ENCODE results near the gene GJC2.
"Not testable (repeated sequence)": the region's sequence is repeated elsewhere in the genome, so short reads cannot be mapped to it uniquely, and the experiment has no call there.

The GJC2 gene

GRCh38 chr1:228184152-228184551 is 34.4 kb downstream of the GJC2 start:
- no peak for DNase-seq (ENCODE audit: low read depth, low spot score)
- no peak overlapping the region for H3K4me3 ChIP-seq (ENCODE audit: low read depth, low read length)
- no peak for TF ChIP-seq CTCF (IDR thresholded peaks at IDR 0.05; ENCODE audit: insufficient read depth, low read length, missing control alignments)
- ChIA-PET POLR2A (no interaction called here), CTCF (no interaction called here)

GRCh38 chr1:228185641-228185965 is 35.9 kb downstream of the GJC2 start:
- TF ChIP-seq CTCF (IDR thresholded peaks at IDR 0.05; ENCODE audit: insufficient read depth, low read length, missing control alignments): no peak
- DNase-seq (ENCODE audit: low read depth, low spot score): no peak
- CTCF ChIA-PET: no interaction called here
- H3K4me3 ChIP-seq (ENCODE audit: low read depth, low read length): no peak overlapping the region
- POLR2A ChIA-PET: no interaction called here

GRCh38 chr1:228188249-228188648 is 38.5 kb downstream of the GJC2 start:
- H3K4me3 ChIP-seq (ENCODE audit: low read depth, low read length); DNase-seq (ENCODE audit: low read depth, low spot score); CTCF ChIA-PET; POLR2A ChIA-PET: not testable (repeated sequence)

- POLR2A ChIA-PET: no interaction called here
- H3K4me3 ChIP-seq (ENCODE audit: low read depth, low read length): no peak overlapping the region
- no peak for DNase-seq (ENCODE audit: low read depth, low spot score)
- CTCF ChIA-PET: no interaction called here
- TF ChIP-seq CTCF (IDR thresholded peaks at IDR 0.05; ENCODE audit: insufficient read depth, low read length, missing control alignments): no peak
Observed at GRCh38 chr1:228190182-228190581, 40.5 kb downstream of the GJC2 start.

GRCh38 chr1:228190778-228191177 is 41.0 kb downstream of the GJC2 start:
- ChIA-PET CTCF (no interaction called here), POLR2A (no interaction called here)
- no peak for DNase-seq (ENCODE audit: low read depth, low spot score)
- no peak overlapping the region for H3K4me3 ChIP-seq (ENCODE audit: low read depth, low read length)
- no peak for TF ChIP-seq CTCF (IDR thresholded peaks at IDR 0.05; ENCODE audit: insufficient read depth, low read length, missing control alignments)

GRCh38 chr1:228194436-228194835 is 44.7 kb downstream of the GJC2 start:
- CTCF ChIA-PET: no interaction called here
- POLR2A ChIA-PET: no interaction called here

More at GRCh38 chr1:228194436-228194835, 44.7 kb downstream of the GJC2 start:
- H3K4me3 ChIP-seq (ENCODE audit: low read depth, low read length): no peak overlapping the region
- TF ChIP-seq CTCF (IDR thresholded peaks at IDR 0.05; ENCODE audit: insufficient read depth, low read length, missing control alignments): no peak
- no peak for DNase-seq (ENCODE audit: low read depth, low spot score)
